Measurements from ENCODE around the gene ASB7.
A peak's percentile ranks its signal among the peaks of the same experiment; 100 is the strongest.

Gene ASB7

GRCh38 chr15:100597862-100598261 lies 4.5 kb upstream of the ASB7 start:
- DNase-seq (ENCODE audit: low read depth in 2 of 2) = no peak

GRCh38 chr15:100598655-100599054 lies 3.7 kb upstream of the ASB7 start:
- DNase-seq (ENCODE audit: low read depth in 2 of 2) = no peak

GRCh38 chr15:100601163-100601562 lies 1.2 kb upstream of the ASB7 start:
- DNase-seq (ENCODE audit: low read depth in 2 of 2) = peak; percentile 14 to 24

- no peak for DNase-seq (ENCODE audit: low read depth in 2 of 2)
These were observed 749 bp upstream of the ASB7 start for GRCh38 chr15:100601617-100602063.

GRCh38 chr15:100602823-100603393 lies 519 bp downstream of the ASB7 start:
- peak in 1 of 2 donors; percentile 34 for DNase-seq (ENCODE audit: low read depth in 2 of 2)

- no peak for DNase-seq (ENCODE audit: low read depth in 2 of 2)
These were observed 10.2 kb downstream of the ASB7 start for GRCh38 chr15:100612539-100612938.

GRCh38 chr15:100613208-100613607 lies 10.8 kb downstream of the ASB7 start:
- no peak for DNase-seq (ENCODE audit: low read depth in 2 of 2)

GRCh38 chr15:100614336-100614735 lies 11.9 kb downstream of the ASB7 start:
- DNase-seq (ENCODE audit: low read depth in 2 of 2) = no peak

GRCh38 chr15:100614918-100615317 lies 12.5 kb downstream of the ASB7 start:
- DNase-seq (ENCODE audit: low read depth in 2 of 2) = no peak

GRCh38 chr15:100615801-100616200 lies 13.4 kb downstream of the ASB7 start:
- DNase-seq (ENCODE audit: low read depth in 2 of 2) = no peak

GRCh38 chr15:100616700-100617099 lies 14.3 kb downstream of the ASB7 start:
- DNase-seq (ENCODE audit: low read depth in 2 of 2) = no peak

GRCh38 chr15:100623301-100623700 lies 20.9 kb downstream of the ASB7 start:
- no peak for DNase-seq (ENCODE audit: low read depth in 2 of 2)

GRCh38 chr15:100627789-100628395 lies 25.5 kb downstream of the ASB7 start:
- DNase-seq (ENCODE audit: low read depth in 2 of 2) = peak; percentile 6 to 16

GRCh38 chr15:100628746-100629145 lies 26.4 kb downstream of the ASB7 start:
- no peak for DNase-seq (ENCODE audit: low read depth in 2 of 2)

GRCh38 chr15:100631831-100632230 lies 29.4 kb downstream of the ASB7 start:
- no peak for DNase-seq (ENCODE audit: low read depth in 2 of 2)

- DNase-seq (ENCODE audit: low read depth in 2 of 2) = no peak
These were observed 31.3 kb downstream of the ASB7 start for GRCh38 chr15:100633763-100634075.

- no peak for DNase-seq (ENCODE audit: low read depth in 2 of 2)
These were observed 33.1 kb downstream of the ASB7 start for GRCh38 chr15:100635406-100636071.

- DNase-seq (ENCODE audit: low read depth in 2 of 2) = no peak
These were observed 35.9 kb downstream of the ASB7 start for GRCh38 chr15:100638177-100638730.

- DNase-seq (ENCODE audit: low read depth in 2 of 2) = no peak
These were observed 40.0 kb downstream of the ASB7 start for GRCh38 chr15:100642213-100642949.

- DNase-seq (ENCODE audit: low read depth in 2 of 2) = no peak
These were observed 40.6 kb downstream of the ASB7 start for GRCh38 chr15:100642950-100643338.

GRCh38 chr15:100645671-100646070 lies 43.3 kb downstream of the ASB7 start:
- DNase-seq (ENCODE audit: low read depth in 2 of 2) = no peak

- no peak for DNase-seq (ENCODE audit: low read depth in 2 of 2)
These were observed 46.6 kb downstream of the ASB7 start for GRCh38 chr15:100648951-100649350.

All from stimulated activated CD8-positive, alpha-beta memory T cell treated with anti-CD3 and anti-CD28 coated beads, Interleukin-2, amount 100 ng/mL, for 48 hours (primary cell).